GM19395 (cell line): ENCODE results near the gene JHY.
"Not testable (repeated sequence)": the region's sequence is repeated elsewhere in the genome, so short reads cannot be mapped to it uniquely, and the experiment has no call there.

ENCODE experiments used
- ATAC-seq: cut with Tn5 transposase; IDR thresholded peaks from one replicate; pipeline ENCODE4 v1.9.1; 2021; ENCODE audit warnings: mild to moderate bottlenecking, moderate library complexity; ENCODE audit not compliant: unreplicated experiment

Gene JHY

GRCh38 chr11:122882189-122882856 is at the start of gene JHY:
Gene JHY (plus strand): TSS chr11:122882759. CDS start chr11:122885850, 3,091 bp downstream.
- no peak for ATAC-seq

GRCh38 chr11:122833846-122834464 is 48.6 kb upstream of the JHY start:
- ATAC-seq = no peak

DNA sequence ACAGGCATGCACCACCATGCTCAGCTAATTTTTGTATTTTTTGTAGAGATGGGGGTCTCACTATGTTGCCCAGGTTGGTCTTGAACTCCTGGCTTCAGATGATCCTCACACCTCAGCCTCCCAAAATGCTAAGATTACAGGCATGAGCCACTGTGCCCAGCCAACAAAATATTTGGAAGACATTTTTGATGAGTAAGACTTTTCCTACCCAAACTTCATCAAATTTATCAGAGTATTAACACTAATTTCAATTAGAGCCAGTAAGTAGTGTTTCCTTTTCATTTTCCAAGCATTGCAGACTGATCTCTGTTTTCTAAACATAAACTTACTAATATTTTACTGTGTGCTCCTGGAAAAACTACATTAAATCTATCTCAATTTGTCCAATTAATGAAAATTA is 45.6 kb upstream of the JHY start:
- no peak for ATAC-seq

GRCh38 chr11:122837528-122838346 is 44.8 kb upstream of the JHY start:
- no peak for ATAC-seq

DNA sequence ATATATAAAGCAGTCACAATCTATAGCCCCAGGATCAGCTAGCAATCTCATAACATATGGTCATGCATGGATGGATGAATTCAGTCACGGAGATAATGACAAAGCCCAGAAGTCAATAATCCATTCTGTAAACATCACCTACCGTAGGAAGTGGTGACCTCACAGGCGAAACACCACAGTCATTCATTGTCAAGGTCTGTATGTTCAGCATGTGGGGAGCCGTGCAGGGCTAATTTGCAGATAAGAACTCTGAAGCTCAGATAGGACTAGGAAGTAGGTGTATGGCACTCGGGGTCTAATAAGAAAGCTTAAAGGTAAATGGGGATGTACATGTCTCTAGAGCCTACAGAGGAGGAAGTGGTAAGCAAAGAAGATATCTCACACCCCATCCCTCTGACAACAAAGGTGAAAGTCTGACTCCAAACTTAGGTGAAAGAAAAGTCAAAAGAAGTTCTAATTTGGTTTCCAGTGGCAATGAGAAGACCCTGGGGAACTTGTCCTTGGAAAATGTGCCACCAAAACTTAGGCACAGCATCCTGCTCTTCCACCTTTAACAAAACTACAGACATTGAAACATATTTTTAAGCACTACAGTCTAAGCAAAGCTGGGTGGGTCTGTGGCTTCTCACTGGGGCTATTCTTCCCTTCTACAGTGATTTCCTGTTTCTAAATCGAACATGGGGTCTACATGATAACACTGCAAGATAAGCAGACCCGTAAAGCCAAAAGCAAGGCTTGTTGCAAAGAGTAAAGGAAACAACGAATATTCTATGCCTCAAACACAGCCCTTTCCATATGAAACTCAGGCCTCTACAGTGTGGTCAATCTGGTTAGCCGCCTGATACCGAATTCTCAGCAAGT is 39.0 kb upstream of the JHY start:
- peak; percentile 72 for ATAC-seq

DNA sequence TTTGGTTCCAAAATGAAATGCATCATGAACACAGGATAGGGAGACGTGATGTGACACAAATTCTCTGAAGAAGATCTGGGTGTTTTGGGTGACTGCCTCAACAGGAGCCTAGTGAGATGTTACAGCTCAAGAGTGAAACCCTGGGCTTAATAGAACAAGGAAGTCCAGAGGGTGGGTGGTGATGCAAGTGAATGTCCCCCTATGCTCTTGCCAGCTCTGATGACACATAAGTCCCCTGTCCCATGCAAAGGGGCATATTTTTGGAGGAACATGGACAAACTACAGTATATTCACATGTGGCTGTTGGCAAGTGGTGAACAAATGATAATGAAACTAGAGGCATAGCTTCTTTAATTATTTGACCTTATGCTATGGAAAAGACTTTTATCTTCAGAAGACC is 35.1 kb upstream of the JHY start:
- ATAC-seq = no peak

- ATAC-seq = no peak
These were observed 34.4 kb upstream of the JHY start for GRCh38 chr11:122848186-122848585.

DNA sequence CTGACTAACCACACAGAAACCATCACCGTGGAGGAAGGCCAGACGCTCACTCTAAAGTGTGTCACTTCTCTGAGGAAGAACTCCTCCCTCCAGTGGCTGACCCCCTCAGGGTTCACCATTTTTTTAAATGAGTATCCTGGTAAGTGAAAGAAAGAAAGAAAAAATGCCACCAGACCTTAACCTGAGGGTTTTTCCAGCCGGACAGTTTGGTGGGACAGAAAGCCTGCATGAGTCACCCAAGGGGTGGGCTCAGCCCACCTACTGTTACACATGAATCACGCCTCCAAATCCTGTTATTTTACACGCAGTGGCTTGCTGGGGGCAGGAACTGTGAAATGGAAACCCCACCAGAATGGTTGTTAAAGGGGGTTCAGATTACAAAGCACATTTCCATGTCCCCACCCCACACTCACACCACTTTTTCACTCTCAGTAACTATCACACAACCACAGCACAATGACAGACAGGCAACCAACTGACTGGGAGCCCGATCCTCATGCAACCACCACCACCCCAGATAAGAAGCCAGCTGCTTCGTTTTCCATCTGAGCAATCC is 32.4 kb upstream of the JHY start:
- no peak for ATAC-seq

DNA sequence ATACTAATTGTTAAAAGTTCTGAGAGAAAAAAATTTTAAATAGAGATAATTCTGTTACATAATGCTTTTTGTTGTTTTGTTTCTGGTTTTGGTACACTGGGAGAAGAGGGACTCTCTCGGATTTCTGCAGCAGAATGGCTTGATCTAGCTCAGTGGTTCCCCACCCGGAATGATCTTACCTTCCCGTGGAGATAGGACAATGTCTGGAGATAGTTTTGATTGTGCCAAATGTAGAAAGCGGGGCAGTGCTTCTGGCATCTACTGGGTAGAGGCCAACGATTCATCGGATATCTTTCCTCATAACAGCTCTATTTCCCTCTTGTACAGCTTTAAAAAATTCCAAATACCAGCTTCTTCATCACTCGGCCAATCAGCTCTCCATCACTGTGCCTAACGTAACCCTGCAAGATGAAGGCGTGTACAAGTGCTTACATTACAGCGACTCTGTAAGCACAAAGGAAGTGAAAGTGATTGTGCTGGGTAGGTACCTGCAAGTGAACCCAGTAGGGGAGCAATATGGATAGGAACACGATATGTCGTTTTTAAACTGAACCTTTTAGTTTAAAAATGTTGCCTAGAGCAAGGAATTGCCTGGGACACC is 31.1 kb upstream of the JHY start:
- peak; percentile 69 for ATAC-seq

- no peak for ATAC-seq
These were observed 30.3 kb upstream of the JHY start for GRCh38 chr11:122852074-122852795.

DNA sequence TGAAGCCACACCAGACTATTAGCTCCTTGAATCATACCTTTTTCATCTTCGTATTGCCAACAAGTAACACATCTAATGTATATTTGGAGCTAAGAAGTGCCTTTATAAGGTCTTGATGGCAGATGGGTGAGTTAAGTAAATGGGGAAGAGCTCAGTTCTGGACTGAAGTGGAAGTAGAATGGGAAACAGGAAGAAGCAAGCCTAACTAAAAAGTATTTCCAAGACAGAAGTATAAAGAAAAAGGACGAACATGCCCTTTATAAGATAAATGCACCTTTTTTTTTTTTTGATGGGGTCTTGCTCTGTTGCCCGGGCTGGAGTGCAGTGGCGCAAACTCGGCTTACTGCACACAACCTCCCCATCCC is 29.8 kb upstream of the JHY start:
- ATAC-seq = no peak

GRCh38 chr11:122853261-122853660 is 29.3 kb upstream of the JHY start:
- ATAC-seq = no peak

DNA sequence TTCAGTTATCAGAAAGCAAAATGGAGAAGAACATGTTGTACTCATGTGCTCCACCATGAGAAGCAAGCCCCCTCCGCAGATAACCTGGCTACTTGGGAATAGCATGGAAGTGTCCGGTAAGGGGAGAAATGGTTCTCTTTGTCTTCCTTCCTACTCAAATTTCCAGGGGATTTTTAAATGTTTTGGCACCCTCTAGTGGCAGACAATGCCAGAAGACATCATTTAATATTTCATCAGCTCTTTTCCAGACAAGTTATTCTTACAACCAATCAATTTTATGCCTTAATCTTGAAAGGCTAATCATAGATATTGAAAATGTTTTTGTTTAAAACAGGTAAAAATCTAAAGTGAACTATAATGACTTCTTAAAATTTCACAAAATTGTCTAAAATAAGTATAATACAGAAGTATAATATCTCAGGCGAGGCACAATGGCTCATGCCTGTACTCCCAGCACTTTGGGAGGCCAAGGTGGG is 28.6 kb upstream of the JHY start:
- ATAC-seq = no peak

DNA sequence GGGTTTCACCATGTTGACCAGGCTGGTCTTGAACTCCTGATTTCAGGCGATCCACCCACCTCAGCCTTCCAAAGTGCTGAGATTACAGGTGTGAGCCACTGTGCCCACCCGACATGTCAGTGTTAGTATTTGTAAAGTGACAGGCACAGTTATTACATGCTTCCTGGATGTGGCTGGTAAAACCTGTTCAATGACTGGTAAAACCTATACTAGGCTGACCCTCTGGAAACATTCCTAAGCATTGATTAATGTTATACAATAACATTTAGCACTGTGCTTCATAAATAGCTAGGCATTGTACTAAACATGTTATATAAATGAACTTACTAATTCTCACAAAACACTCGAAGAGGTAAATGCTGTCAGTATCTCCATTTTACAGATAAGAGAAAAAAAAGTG is 20.9 kb upstream of the JHY start:
- no peak for ATAC-seq

DNA sequence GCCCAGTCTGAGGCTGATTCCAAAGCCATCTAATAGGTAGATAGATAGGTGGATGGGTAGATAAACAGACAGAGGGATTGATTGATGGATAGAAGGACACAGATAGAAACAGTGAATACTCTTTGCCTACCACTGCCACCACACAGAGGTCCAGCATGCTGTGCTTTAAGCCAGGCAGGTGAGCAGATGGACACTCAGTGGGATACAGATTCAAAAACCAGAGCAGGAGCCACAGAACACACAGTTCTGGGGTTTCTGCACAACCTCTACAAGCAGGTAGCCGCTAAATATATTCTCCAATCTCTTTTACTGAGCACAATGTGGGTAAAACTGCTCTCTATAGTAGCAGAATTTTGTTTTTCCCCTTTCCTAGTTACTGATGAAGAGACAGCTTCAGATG is 20.5 kb upstream of the JHY start:
- no peak for ATAC-seq

DNA sequence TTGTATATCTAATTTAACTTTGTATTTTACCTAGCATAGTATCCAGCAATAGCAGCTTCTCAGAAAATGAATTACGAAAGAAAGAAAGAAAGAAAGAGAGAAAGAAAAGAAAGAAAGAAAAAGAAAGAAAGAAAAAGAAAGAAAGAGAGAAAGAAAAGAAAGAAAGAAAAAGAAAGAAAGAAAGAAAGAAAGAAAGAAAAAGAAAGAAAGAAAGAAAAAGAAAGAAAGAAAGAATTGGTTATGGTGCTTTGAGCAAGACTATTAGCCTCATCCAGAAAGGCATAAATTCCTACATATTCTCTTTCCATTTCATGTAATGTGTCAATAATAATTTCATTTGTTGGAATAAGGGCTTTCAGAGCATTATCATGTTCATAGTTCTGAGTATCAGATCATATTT is 19.4 kb upstream of the JHY start:
- ATAC-seq = not testable (repeated sequence)

- no peak for ATAC-seq
These were observed 18.7 kb upstream of the JHY start for GRCh38 chr11:122863704-122864326.

GRCh38 chr11:122864386-122865115 is 18.0 kb upstream of the JHY start:
- ATAC-seq = no peak

- no peak for ATAC-seq
These were observed 12.9 kb upstream of the JHY start for GRCh38 chr11:122869622-122870021.
